Stimulated activated CD4-positive, alpha-beta T cell treated with anti-CD3 and anti-CD28 coated beads, Interleukin-15, amount 100 ng/mL, for 24 hours (primary cell): ENCODE data around the gene PPP4R4.
A peak's percentile ranks its signal among the peaks of the same experiment; 100 is the strongest.
"Not testable (repeated sequence)": the region's sequence is repeated elsewhere in the genome, so short reads cannot be mapped to it uniquely, and the experiment has no call there.

Experiments used
- DNase-seq: peaks from one replicate; pipeline ENCODE4 v3.0.0-alpha.2; 2020

Gene PPP4R4

DNA sequence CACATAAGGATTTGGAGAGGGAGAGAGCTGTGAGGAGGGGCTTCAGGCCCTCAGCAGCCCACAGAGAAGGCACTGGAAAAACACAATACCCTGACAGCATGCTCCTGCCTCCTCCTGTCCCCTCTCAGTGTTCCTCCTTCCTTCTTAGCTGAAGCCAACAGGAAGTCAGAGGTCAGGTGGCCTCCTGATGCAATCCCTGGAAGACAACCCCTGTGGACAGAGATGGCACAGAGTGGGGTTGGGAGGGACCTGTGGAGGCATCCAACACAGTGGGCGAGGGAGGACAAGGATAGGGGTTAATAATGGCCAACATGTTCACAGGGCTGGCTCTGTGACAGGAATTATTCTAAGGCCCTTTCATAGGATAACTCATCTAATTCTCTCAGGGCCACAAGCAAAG is 29.4 kb upstream of the PPP4R4 start:
- DNase-seq: no peak

GRCh38 chr14:94145902-94146527 is 28.1 kb upstream of the PPP4R4 start:
- no peak for DNase-seq

DNA sequence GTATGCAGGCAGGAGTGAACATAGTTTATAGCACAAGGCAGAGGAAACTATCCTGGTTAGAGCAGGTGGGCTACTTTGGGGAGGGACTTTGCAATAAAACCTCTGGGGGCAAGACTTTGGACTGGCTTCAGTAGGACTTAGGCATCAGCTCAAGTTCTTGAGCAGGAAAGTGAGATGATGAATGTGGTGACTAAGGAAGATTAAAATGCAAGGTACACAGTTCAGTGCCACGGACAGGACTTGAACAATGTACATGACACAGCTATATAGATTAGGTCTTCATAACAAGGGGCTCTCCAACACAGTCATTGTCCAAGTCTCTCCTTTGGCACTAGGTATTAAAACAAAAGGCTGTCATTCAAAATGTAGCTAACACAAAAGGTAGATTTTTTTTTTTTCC is 21.4 kb upstream of the PPP4R4 start:
- DNase-seq: no peak

- no peak for DNase-seq
Measured at GRCh38 chr14:94153750-94154342, 20.3 kb upstream of the PPP4R4 start.

- DNase-seq: not testable (repeated sequence)
Measured at GRCh38 chr14:94156143-94156542, 18.0 kb upstream of the PPP4R4 start.

DNA sequence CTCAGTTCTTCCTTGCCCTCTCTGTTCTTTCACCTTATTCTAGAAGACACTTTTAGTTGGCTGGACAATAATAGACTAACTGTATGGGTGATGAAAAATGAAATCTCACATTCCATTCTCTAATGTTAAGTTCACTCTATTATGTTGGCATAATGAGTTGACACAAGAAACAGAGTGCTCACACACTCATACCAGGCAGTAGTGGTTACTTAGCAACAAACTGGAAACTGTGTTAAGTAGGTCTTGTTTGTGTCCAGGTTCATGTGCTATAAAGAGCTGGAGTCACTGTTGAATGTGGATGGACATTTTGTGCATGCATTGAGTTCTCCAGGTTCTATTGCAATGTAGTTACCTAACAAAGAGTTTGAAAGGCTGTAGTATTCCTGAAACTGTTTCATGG is 16.9 kb upstream of the PPP4R4 start:
- DNase-seq: no peak

GRCh38 chr14:94158239-94158883 is 15.8 kb upstream of the PPP4R4 start:
- DNase-seq: peak; percentile 25

DNA sequence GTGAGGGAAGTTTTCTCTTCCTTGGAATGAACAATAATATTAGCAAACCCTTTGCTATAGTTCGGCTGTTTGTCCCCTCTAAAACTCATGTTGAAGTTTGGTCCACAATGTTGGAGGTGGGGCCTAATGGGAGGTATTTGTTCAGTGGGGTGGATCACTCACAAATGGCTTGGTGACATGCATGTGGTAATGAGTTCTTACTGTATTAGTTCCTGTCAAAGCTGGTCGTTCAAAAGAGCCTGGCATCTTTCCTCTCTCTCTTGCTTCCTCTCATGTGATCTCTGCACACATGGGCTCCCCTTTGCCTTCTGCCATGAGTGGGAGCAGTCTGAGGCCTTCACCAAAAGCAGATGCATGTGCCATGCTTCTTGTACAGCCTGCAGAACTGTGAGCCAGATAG is 13.1 kb upstream of the PPP4R4 start:
- DNase-seq: no peak

DNA sequence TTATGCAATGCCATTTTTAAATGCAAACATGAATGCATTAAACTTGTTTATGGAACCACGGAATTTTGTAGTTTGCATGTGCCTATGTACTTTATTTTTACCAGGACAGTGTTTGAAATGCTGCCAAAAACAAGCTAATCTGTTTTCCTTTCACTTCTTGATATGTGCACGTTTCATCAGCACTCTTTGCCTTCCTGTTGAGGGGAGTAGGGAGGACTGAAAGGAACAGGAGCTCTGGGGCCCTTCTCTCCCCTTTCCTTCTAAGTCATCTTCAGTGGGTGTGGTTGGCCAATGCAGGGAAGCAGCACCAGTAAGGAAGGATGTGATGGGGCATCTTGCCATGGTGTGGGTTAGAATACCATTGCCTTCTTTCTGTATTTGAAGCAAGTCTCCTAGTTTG is 12.1 kb upstream of the PPP4R4 start:
- no peak for DNase-seq

- DNase-seq: no peak
Measured at GRCh38 chr14:94162466-94162865, 11.7 kb upstream of the PPP4R4 start.

DNA sequence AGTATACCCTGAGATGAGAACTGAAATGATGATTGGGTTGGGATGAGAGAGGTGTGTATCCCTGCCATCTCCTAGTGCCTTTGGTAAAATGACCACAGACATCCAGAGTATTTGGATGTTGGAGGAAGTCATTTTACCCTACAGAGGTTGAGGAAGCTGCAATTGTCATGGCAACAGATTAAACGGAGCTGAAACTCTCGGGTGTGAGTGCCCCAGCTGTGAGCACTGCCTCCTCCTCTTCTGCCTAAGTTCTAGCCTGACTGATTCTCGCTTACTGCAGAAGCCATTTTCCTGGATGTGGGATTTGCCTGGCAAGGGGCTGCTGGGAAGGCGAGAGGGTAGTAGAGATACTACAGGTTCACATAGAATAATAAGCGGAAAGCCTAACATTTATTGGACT is 10.3 kb upstream of the PPP4R4 start:
- DNase-seq: no peak

- DNase-seq: peak; percentile 70
Measured at GRCh38 chr14:94164685-94165431, 9.3 kb upstream of the PPP4R4 start.

- no peak for DNase-seq
Measured at GRCh38 chr14:94165744-94166143, 8.4 kb upstream of the PPP4R4 start.

DNA sequence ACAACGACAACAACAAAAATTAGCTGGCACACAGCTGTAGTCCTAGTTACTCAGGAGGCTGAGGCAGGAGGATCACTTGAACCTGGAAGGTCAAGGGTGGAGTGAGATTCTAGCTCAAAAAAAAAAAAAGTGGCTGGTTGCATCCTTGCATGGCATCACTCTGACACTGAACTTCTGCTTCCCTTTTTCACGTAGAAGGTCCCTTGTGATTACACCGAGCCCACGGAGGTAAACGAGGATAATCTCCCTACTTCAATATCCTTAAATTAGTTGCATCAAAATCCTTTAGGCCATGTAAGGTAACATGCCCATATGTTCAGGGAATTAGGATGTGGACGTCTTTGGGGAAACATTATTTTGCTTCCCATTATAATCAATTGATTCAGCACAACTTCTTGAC is 4.0 kb upstream of the PPP4R4 start:
- no peak for DNase-seq

DNA sequence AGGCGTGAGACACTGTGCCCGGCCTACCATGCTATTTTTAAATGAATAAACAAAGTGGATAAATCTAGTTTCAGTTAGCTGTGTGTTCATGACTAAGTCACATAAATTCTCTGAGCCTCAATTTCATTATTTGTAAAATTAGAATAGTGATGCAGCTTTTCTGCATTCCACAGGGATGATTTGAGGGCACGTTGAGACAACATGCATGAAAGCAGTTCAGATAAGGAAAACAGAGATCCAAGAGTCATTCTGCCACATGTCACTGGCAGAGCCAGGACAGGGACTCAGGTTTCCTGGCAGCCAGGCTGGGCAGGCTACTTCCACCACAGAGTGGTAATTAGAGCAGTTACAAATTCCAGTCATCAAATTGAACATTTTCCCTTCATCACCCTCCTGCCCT is 2.9 kb upstream of the PPP4R4 start:
- DNase-seq: no peak

GRCh38 chr14:94172545-94172944 is 1.6 kb upstream of the PPP4R4 start:
- DNase-seq: no peak

DNA sequence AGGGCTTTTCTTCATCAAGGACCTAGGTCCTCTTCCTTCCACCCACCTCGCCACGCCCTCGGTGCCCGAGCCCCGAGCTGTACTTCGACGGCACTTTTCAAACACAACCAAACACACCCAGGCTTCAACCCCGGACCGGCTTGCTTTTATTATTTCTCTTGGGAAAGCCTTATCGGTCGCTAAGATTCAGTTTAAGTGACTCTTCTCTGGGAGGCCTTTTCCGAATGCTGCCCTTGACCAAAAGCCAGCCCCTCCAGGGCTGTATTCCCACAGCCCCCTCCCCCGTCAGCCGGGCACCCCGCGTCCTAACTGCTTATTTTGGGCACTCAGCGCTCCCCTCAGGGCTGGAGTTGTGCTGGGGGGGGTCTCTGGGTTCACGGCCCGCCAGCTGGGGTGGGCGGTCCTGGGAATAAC is 644 bp upstream of the PPP4R4 start:
- DNase-seq: peak; percentile 24

DNA sequence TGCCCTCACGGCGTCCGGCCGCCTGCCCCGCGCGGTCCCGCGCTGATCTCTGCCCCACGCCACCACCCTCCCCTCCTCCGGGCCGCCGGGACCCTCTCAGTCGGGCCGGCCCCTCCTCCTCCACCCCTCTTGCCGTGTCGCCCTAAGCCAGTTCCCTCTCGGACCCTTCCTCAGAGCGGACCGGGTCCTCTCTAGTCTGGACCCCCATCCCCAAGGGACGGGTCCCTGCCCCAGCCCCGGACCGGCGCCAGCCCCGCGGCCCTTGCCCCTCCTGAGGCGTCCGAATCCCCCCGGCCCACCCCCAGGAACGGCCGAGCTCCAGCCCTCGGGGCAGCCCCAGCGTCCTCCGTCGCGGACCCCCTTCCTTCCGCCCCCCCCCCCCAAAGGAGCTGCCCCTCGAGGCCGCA is 485 bp downstream of the PPP4R4 start:
- DNase-seq: no peak

DNA sequence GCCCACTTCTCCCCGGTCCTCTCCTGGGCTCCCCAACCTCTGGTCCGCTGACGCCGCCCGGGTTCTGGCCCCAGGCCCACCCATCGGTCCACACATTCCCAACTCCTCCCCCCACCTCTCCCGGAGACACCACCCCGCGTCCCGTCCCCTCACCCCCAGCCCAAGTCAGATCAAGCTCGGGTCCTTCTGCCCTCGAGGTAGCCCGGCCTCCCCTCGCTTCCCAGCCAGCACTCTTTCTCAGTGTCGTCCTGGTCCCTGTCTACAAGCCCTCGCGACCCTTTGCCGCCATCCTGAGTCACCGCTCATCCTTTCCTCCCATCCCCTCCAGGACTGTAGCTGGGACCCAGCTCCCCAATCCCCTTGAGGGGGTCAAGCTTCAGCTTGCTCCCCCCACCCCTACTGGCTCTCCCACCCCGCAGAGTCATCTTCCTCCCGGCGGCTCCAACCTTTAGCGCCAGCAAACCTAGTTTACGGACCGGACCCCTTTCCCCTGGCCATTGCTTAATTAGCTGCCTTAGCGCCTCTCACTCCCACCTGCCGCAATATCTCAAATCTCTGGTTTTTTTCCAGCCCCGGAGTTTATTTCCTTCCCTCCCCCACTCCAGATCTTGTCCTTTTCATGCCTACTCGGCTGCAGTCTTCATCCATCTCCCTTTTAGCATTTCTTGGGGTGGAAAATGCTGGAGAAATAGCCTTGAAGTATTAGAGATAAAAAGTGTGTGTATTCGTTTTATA is 1.1 kb downstream of the PPP4R4 start:
- DNase-seq: peak; percentile 31

- DNase-seq: no peak
Measured at GRCh38 chr14:94175747-94176146, 1.6 kb downstream of the PPP4R4 start.

- no peak for DNase-seq
Measured at GRCh38 chr14:94176808-94177207, 2.7 kb downstream of the PPP4R4 start.

GRCh38 chr14:94177806-94178205 is 3.7 kb downstream of the PPP4R4 start:
- DNase-seq: no peak

- DNase-seq: no peak
Measured at GRCh38 chr14:94179244-94179643, 5.1 kb downstream of the PPP4R4 start.
